Measurements from ENCODE around the gene CATSPERZ.

The CATSPERZ gene

GRCh38 chr11:64295760-64296159 is 4.4 kb upstream of the CATSPERZ start:
- H4K8ac ChIP-seq (ENCODE audit: low read depth, low read length), result no peak overlapping the region
- H2BK5ac ChIP-seq (ENCODE audit: low read depth, low read length, poor library complexity), result no peak overlapping the region
- no peak overlapping the region for H3K9ac ChIP-seq (ENCODE audit: low read length)
- no peak overlapping the region for H3K4ac ChIP-seq (ENCODE audit: low read depth, low read length)
- H3K4me2 ChIP-seq (ENCODE audit: low read length), result no peak overlapping the region
- H4K12ac ChIP-seq (ENCODE audit: low read depth, low read length), result no peak overlapping the region
- no peak overlapping the region for H2BK120ac ChIP-seq (ENCODE audit: insufficient read depth, low read length, poor library complexity)
- no peaks in the 10 kb centered on the region for H3K36me3 ChIP-seq (ENCODE audit: control insufficient read depth in 1 of 2, insufficient read depth in 2 of 2, low read length in 2 of 2)
- no peak overlapping the region for H3K14ac ChIP-seq (ENCODE audit: low read length)
- H2BK12ac ChIP-seq (ENCODE audit: low read length), result no peak overlapping the region
- peaks cover 12 to 19% of the 10 kb centered on the region in 2 experiments for H3K4me1 ChIP-seq (ENCODE audit: control insufficient read depth in 1 of 2, insufficient read depth in 2 of 2, low read length in 2 of 2)
- H3K23ac ChIP-seq (ENCODE audit: low read length), result no peak overlapping the region
- no peak overlapping the region for H3K18ac ChIP-seq (ENCODE audit: low read length)
- no peak for DNase-seq
- H4K91ac ChIP-seq (ENCODE audit: low read depth, low read length), result no peak overlapping the region
- no peak overlapping the region for H2AFZ ChIP-seq (ENCODE audit: insufficient read depth, low read length, poor library complexity)
- H3K79me1 ChIP-seq (ENCODE audit: low read length), result no peaks in the 10 kb centered on the region
- H3K27me3 ChIP-seq (ENCODE audit: insufficient read depth, low read length), result peaks cover 84% of the 10 kb centered on the region
- H3K79me2 ChIP-seq (ENCODE audit: control insufficient read depth, insufficient read depth, low read length, poor library complexity), result no peaks in the 10 kb centered on the region
- WGBS (ENCODE audit: extremely low coverage, insufficient coverage, insufficient read length), result no CpG with 5 or more reads among the region's 4 CpGs
- no peak overlapping the region for H2AK5ac ChIP-seq (ENCODE audit: low read length)
- H3K4me3 ChIP-seq (ENCODE audit: low read depth, low read length), result no peak overlapping the region
- peaks cover 12% of the 10 kb centered on the region for H3K9me3 ChIP-seq (ENCODE audit: insufficient read depth, low read depth, low read length)
- no peak overlapping the region for H3K27ac ChIP-seq (ENCODE audit: low read depth, low read length)

- H2AK5ac ChIP-seq (ENCODE audit: low read length), result no peak overlapping the region
- no peak overlapping the region for H4K12ac ChIP-seq (ENCODE audit: low read depth, low read length)
These were observed 3.9 kb upstream of the CATSPERZ start for GRCh38 chr11:64296236-64296635.

GRCh38 chr11:64296830-64297698 is 3.1 kb upstream of the CATSPERZ start:
- Histone ChIP-seq H3K27me3 (ENCODE audit: insufficient read depth, low read length) (peaks cover 71% of the 10 kb centered on the region), H3K79me2 (ENCODE audit: control insufficient read depth, insufficient read depth, low read length, poor library complexity) (no peaks in the 10 kb centered on the region), H3K9me3 (ENCODE audit: insufficient read depth, low read depth, low read length) (peaks cover 10% of the 10 kb centered on the region), H3K4ac (ENCODE audit: low read depth, low read length) (no peak overlapping the region), H4K8ac (ENCODE audit: low read depth, low read length) (no peak overlapping the region), H3K27ac (ENCODE audit: low read depth, low read length) (no peak overlapping the region), H2AK5ac (ENCODE audit: low read length) (no peak overlapping the region), H4K91ac (ENCODE audit: low read depth, low read length) (no peak overlapping the region), H3K4me2 (ENCODE audit: low read length) (no peak overlapping the region), H2BK5ac (ENCODE audit: low read depth, low read length, poor library complexity) (no peak overlapping the region), H2BK12ac (ENCODE audit: low read length) (no peak overlapping the region), H2AFZ (ENCODE audit: insufficient read depth, low read length, poor library complexity) (no peak overlapping the region), H3K4me3 (ENCODE audit: low read depth, low read length) (no peak overlapping the region), H3K79me1 (ENCODE audit: low read length) (no peaks in the 10 kb centered on the region), H3K9ac (ENCODE audit: low read length) (no peak overlapping the region), H2BK120ac (ENCODE audit: insufficient read depth, low read length, poor library complexity) (no peak overlapping the region), H3K36me3 (ENCODE audit: control insufficient read depth in 1 of 2, insufficient read depth in 2 of 2, low read length in 2 of 2) (no peaks in the 10 kb centered on the region), H3K18ac (ENCODE audit: low read length) (no peak overlapping the region), H4K12ac (ENCODE audit: low read depth, low read length) (no peak overlapping the region), H3K14ac (ENCODE audit: low read length) (no peak overlapping the region), H3K4me1 (ENCODE audit: control insufficient read depth in 1 of 2, insufficient read depth in 2 of 2, low read length in 2 of 2) (peaks cover 11 to 15% of the 10 kb centered on the region in 2 experiments), H3K23ac (ENCODE audit: low read length) (no peak overlapping the region)
- no peak for DNase-seq
- no CpG with 5 or more reads among the region's 34 CpGs for WGBS (ENCODE audit: extremely low coverage, insufficient coverage, insufficient read length)

More at GRCh38 chr11:64296236-64296635, 3.9 kb upstream of the CATSPERZ start:
- Histone ChIP-seq H2BK12ac (ENCODE audit: low read length) (no peak overlapping the region), H3K79me2 (ENCODE audit: control insufficient read depth, insufficient read depth, low read length, poor library complexity) (no peaks in the 10 kb centered on the region), H2AFZ (ENCODE audit: insufficient read depth, low read length, poor library complexity) (no peak overlapping the region), H3K79me1 (ENCODE audit: low read length) (no peaks in the 10 kb centered on the region), H3K4me1 (ENCODE audit: control insufficient read depth in 1 of 2, insufficient read depth in 2 of 2, low read length in 2 of 2) (peaks cover 13 to 20% of the 10 kb centered on the region in 2 experiments), H3K27ac (ENCODE audit: low read depth, low read length) (no peak overlapping the region), H3K9ac (ENCODE audit: low read length) (peak overlapping the region; percentile 35), H3K23ac (ENCODE audit: low read length) (no peak overlapping the region), H4K91ac (ENCODE audit: low read depth, low read length) (no peak overlapping the region), H3K36me3 (ENCODE audit: control insufficient read depth in 1 of 2, insufficient read depth in 2 of 2, low read length in 2 of 2) (no peaks in the 10 kb centered on the region), H3K4me2 (ENCODE audit: low read length) (no peak overlapping the region), H2BK120ac (ENCODE audit: insufficient read depth, low read length, poor library complexity) (no peak overlapping the region), H2BK5ac (ENCODE audit: low read depth, low read length, poor library complexity) (no peak overlapping the region), H4K8ac (ENCODE audit: low read depth, low read length) (no peak overlapping the region), H3K18ac (ENCODE audit: low read length) (no peak overlapping the region), H3K4me3 (ENCODE audit: low read depth, low read length) (no peak overlapping the region), H3K4ac (ENCODE audit: low read depth, low read length) (no peak overlapping the region), H3K14ac (ENCODE audit: low read length) (no peak overlapping the region), H3K27me3 (ENCODE audit: insufficient read depth, low read length) (peaks cover 79% of the 10 kb centered on the region), H3K9me3 (ENCODE audit: insufficient read depth, low read depth, low read length) (peaks cover 12% of the 10 kb centered on the region)
- no CpG with 5 or more reads among the region's 1 CpG for WGBS (ENCODE audit: extremely low coverage, insufficient coverage, insufficient read length)
- no peak for DNase-seq

GRCh38 chr11:64297699-64298358 is 2.3 kb upstream of the CATSPERZ start:
- Histone ChIP-seq H3K79me1 (ENCODE audit: low read length) (no peaks in the 10 kb centered on the region), H3K79me2 (ENCODE audit: control insufficient read depth, insufficient read depth, low read length, poor library complexity) (no peaks in the 10 kb centered on the region), H4K91ac (ENCODE audit: low read depth, low read length) (no peak overlapping the region), H3K27me3 (ENCODE audit: insufficient read depth, low read length) (peaks cover 63% of the 10 kb centered on the region), H4K12ac (ENCODE audit: low read depth, low read length) (no peak overlapping the region), H2AK5ac (ENCODE audit: low read length) (no peak overlapping the region), H3K23ac (ENCODE audit: low read length) (no peak overlapping the region), H3K4me1 (ENCODE audit: control insufficient read depth in 1 of 2, insufficient read depth in 2 of 2, low read length in 2 of 2) (peaks cover 11 to 14% of the 10 kb centered on the region in 2 experiments), H3K9ac (ENCODE audit: low read length) (no peak overlapping the region), H3K4me3 (ENCODE audit: low read depth, low read length) (no peak overlapping the region), H3K4ac (ENCODE audit: low read depth, low read length) (no peak overlapping the region), H3K4me2 (ENCODE audit: low read length) (no peak overlapping the region), H2BK120ac (ENCODE audit: insufficient read depth, low read length, poor library complexity) (no peak overlapping the region), H3K9me3 (ENCODE audit: insufficient read depth, low read depth, low read length) (peaks cover 10% of the 10 kb centered on the region), H3K27ac (ENCODE audit: low read depth, low read length) (no peak overlapping the region), H2BK12ac (ENCODE audit: low read length) (no peak overlapping the region), H3K14ac (ENCODE audit: low read length) (no peak overlapping the region), H3K18ac (ENCODE audit: low read length) (no peak overlapping the region), H4K8ac (ENCODE audit: low read depth, low read length) (no peak overlapping the region), H2BK5ac (ENCODE audit: low read depth, low read length, poor library complexity) (no peak overlapping the region), H3K36me3 (ENCODE audit: control insufficient read depth in 1 of 2, insufficient read depth in 2 of 2, low read length in 2 of 2) (no peaks in the 10 kb centered on the region), H2AFZ (ENCODE audit: insufficient read depth, low read length, poor library complexity) (no peak overlapping the region)
- no peak for DNase-seq
- no CpG with 5 or more reads among the region's 18 CpGs for WGBS (ENCODE audit: extremely low coverage, insufficient coverage, insufficient read length)

Measured in trophoblast cell (in vitro differentiated cells and primary cell).